H1 (cell line): ENCODE data around the gene TIAM2. TPM values are rescaled to one million over a fixed set of nuclear protein-coding genes. Genes with fewer than 3 reads are reported as not detected.

Source experiments
- CHD7 ChIP-seq: fragments of 300-600 bp; sonication (generic); IDR thresholded peaks from 2 replicates; pipeline ENCODE4 v1.7.1; 2012; ENCODE audit warnings: low read length, moderate library complexity, mild to moderate bottlenecking, inconsistent platforms; ENCODE audit not compliant: insufficient replicate concordance
- RAD21 ChIP-seq, 2 experiments: IDR thresholded peaks in 1 of 2; conservative IDR thresholded peaks in 1 of 2; 2 replicates each; pipeline ENCODE4 v1.6.1; 2011; ENCODE audit warnings: low read depth in 2 of 2, low read length in 2 of 2, improper control_type of control experiment in 1 of 2, inconsistent platforms in 1 of 2, mild to moderate bottlenecking in 1 of 2, moderate library complexity in 1 of 2
- polyA plus RNA-seq, 7 experiments: library from polyadenylated mRNA; depleted of rRNA in 3 of 7; stranded (reverse) in 5 of 7; unstranded in 2 of 7; fragments of >200 nt in 5 of 7; fragments of 200-250 nt in 2 of 7; gene quantifications; 1 replicate in 5 of 7; 2 replicates in 1 of 7; 4 replicates in 1 of 7; pipeline versions ENCODE4 v1.2.1 to v1.2.3, GENCODE V29; 2011 to 2013; ENCODE audit warnings: missing spikeins in 2 of 7, mixed read lengths in 2 of 7
- total RNA-seq: library from RNA; stranded (reverse); fragmentation: NEBNext Ultra II Directional; extraction: Animal tissue kit (Norgen Biotek cat#: 25700); gene quantifications from 2 replicates; pipeline ENCODE4 v1.2.1, GENCODE V29; 2021

Gene TIAM2
- total and polyA plus RNA-seq, 2 of the 8 experiments (the other 6 are each of a cell fraction or from before 2014, with no cell fraction given), result 7.4 to 23.9 TPM

GRCh38 chr6:155287762-155288161, 292.6 kb downstream of the TIAM2 start (continued):
- TF ChIP-seq CHD7 (no peak), RAD21 (IDR thresholded peaks at IDR 0.05 in 1 of 2, conservative IDR thresholded peaks at IDR 0.05 in 1 of 2; ENCODE audit: low read depth in 2 of 2, low read length in 2 of 2) (0 out of 4 replicates have a peak, but pooled peaks of 1 of the 2 experiments have one; percentile 19)
